Endothelial cell (in vitro differentiated cells): Measurements from ENCODE around the gene CFAP47. TPM values are rescaled to one million over a fixed set of nuclear protein-coding genes. Genes with fewer than 3 reads are reported as not detected.
"Not testable (repeated sequence)": the region's sequence is repeated elsewhere in the genome, so short reads cannot be mapped to it uniquely, and the experiment has no call there.

Experiments
- DNase-seq: peaks from one replicate; pipeline ENCODE4 v3.0.0; 2021; ENCODE audit warnings: low spot score
- H3K27ac Mint-ChIP-seq: one replicate; pipeline ENCODE4 v1.8.0; 2021; ENCODE audit warnings: mixed read lengths, inconsistent platforms; ENCODE audit not compliant: unreplicated experiment
- H3K27me3 Mint-ChIP-seq: one replicate; pipeline ENCODE4 v1.8.0; 2021; ENCODE audit warnings: mild to moderate bottlenecking, moderate library complexity, mixed read lengths, inconsistent platforms; ENCODE audit not compliant: unreplicated experiment
- H3K36me3 Mint-ChIP-seq: one replicate; pipeline ENCODE4 v1.8.0; 2021; ENCODE audit warnings: mild to moderate bottlenecking, low read depth, mixed read lengths, inconsistent platforms; ENCODE audit not compliant: unreplicated experiment
- H3K4me1 Mint-ChIP-seq: one replicate; pipeline ENCODE4 v1.8.0; 2021; ENCODE audit warnings: mild to moderate bottlenecking, mixed read lengths, inconsistent platforms; ENCODE audit not compliant: unreplicated experiment
- H3K4me3 Mint-ChIP-seq: one replicate; pipeline ENCODE4 v1.8.0; 2021; ENCODE audit warnings: mild to moderate bottlenecking, mixed read lengths, inconsistent platforms; ENCODE audit not compliant: unreplicated experiment
- H3K9me3 Mint-ChIP-seq: one replicate; pipeline ENCODE4 v1.8.0; 2021; ENCODE audit warnings: mixed read lengths, inconsistent platforms; ENCODE audit not compliant: unreplicated experiment
- CTCF ChIP-seq: fragments of 200-600 bp; sonication (generic); IDR thresholded peaks from one replicate; pipeline ENCODE4 v1.5.0; 2021; ENCODE audit warnings: antibody characterized with exemption; ENCODE audit not compliant: unreplicated experiment
- total RNA-seq: library from RNA; stranded (reverse); fragmentation: NEBNext Ultra II Directional; extraction: Animal tissue kit (Norgen Biotek cat#: 25700); gene quantifications from one replicate; pipeline ENCODE4 v1.2.1, GENCODE V29; 2021; ENCODE audit not compliant: unreplicated experiment

CFAP47 gene
- total RNA-seq, 1 donor from 2014 or later: 0.44 TPM

- H3K27ac Mint-ChIP-seq: no peak overlapping the region
- no peak overlapping the region for H3K4me3 Mint-ChIP-seq
- DNase-seq: no peak
- no peaks in the 10 kb centered on the region for H3K27me3 Mint-ChIP-seq
- H3K9me3 Mint-ChIP-seq: no peaks in the 10 kb centered on the region
- H3K4me1 Mint-ChIP-seq: no peaks in the 10 kb centered on the region
- no peak for TF ChIP-seq CTCF
- H3K36me3 Mint-ChIP-seq: no peaks in the 10 kb centered on the region
Observed at GRCh38 chrX:36160081-36160480, 240.5 kb downstream of the CFAP47 start.

GRCh38 chrX:36198575-36198974 is 279.0 kb downstream of the CFAP47 start:
- no peak overlapping the region for H3K27ac Mint-ChIP-seq
- no peaks in the 10 kb centered on the region for H3K27me3 Mint-ChIP-seq
- H3K9me3 Mint-ChIP-seq: no peaks in the 10 kb centered on the region
- no peaks in the 10 kb centered on the region for H3K4me1 Mint-ChIP-seq
- no peak for DNase-seq
- no peaks in the 10 kb centered on the region for H3K36me3 Mint-ChIP-seq
- no peak overlapping the region for H3K4me3 Mint-ChIP-seq
- TF ChIP-seq CTCF: no peak

DNA sequence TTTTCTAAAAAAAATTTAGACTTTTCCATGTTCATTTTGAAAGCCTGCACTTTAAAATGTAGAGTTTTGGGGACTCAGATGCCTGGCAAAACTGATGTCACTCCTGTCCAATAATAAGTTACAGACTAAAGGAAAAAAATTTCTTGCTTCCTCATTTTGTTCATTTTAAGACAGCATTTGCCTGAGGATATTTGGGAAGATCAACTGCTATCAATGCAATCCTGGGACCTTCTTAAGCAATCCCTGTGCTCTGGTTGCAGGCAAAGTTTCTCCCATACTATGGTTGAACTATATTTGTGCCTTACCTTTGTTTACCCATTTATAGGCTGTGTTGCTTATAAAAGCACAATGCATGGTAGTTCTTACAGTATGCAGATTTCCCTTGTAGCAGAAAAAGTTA is 280.4 kb downstream of the CFAP47 start:
- DNase-seq: no peak
- Mint-ChIP-seq H3K36me3 (no peaks in the 10 kb centered on the region), H3K4me3 (no peak overlapping the region), H3K27ac (no peak overlapping the region), H3K27me3 (no peaks in the 10 kb centered on the region), H3K4me1 (no peaks in the 10 kb centered on the region), H3K9me3 (no peaks in the 10 kb centered on the region)
- no peak for TF ChIP-seq CTCF

DNA sequence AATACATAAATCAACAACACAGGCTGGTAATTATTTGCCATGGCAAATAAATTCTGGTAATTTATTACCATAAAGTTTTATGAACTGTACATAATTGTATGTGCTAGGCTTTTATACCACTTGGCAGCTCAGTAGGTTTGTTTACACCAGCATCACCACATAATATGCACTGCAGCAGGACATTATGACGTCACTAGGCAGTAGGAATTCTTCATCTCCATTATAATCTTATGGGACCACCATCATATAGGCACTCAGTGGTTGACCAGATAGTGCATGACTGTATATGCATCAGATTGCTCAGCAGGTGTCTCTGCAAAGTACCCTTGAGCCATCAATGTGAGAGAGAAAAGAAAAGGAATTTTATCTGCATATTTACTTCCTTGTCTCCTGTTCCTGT is 295.4 kb downstream of the CFAP47 start:
- no peaks in the 10 kb centered on the region for H3K36me3 Mint-ChIP-seq
- DNase-seq: no peak
- no peaks in the 10 kb centered on the region for H3K27me3 Mint-ChIP-seq
- no peak for TF ChIP-seq CTCF
- H3K9me3 Mint-ChIP-seq: no peaks in the 10 kb centered on the region
- H3K4me3 Mint-ChIP-seq: no peak overlapping the region
- H3K4me1 Mint-ChIP-seq: no peaks in the 10 kb centered on the region
- no peak overlapping the region for H3K27ac Mint-ChIP-seq

- no peaks in the 10 kb centered on the region for H3K9me3 Mint-ChIP-seq
- H3K4me1 Mint-ChIP-seq: no peaks in the 10 kb centered on the region
- no peak for TF ChIP-seq CTCF
- no peaks in the 10 kb centered on the region for H3K27me3 Mint-ChIP-seq
- no peak overlapping the region for H3K4me3 Mint-ChIP-seq
- no peak overlapping the region for H3K27ac Mint-ChIP-seq
- DNase-seq: no peak
- no peaks in the 10 kb centered on the region for H3K36me3 Mint-ChIP-seq
Observed at GRCh38 chrX:36218801-36219200, 299.3 kb downstream of the CFAP47 start.

GRCh38 chrX:36234840-36235528 is 315.4 kb downstream of the CFAP47 start:
- H3K27ac Mint-ChIP-seq, DNase-seq, H3K36me3 Mint-ChIP-seq, H3K4me3 Mint-ChIP-seq, H3K9me3 Mint-ChIP-seq, H3K27me3 Mint-ChIP-seq, H3K4me1 Mint-ChIP-seq: not testable (repeated sequence)
